ENCODE data around the gene ISM1. TPM values are rescaled to one million over a fixed set of nuclear protein-coding genes. Genes with fewer than 3 reads are reported as not detected.

Gene ISM1
- total RNA-seq, 2 donors from 2014 or later = 0.24 to 1.1 TPM

DNA sequence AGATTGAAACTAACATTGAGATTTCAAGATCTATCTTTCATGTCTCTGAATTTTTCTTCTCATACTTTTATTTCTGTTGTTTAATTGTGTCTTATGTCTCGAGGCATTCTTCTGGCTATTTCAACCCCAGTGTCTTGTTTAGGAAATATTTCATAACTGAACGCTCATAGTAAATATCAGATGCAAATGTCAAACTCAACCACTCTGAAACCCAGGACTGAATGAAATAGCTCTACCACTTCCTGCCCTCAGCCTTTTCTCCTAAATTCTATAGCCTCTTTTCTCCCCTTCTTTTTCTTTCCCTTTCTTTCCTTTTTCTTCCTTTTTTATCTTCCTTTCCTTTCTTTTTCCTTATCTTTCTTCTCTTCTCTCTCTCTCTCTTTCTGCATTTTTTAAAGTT lies 7.7 kb downstream of the ISM1 start:
- Histone ChIP-seq H3K27ac (ENCODE audit: low read depth, low read length) (no peak overlapping the region), H3K9ac (ENCODE audit: extremely low read depth, low read length, poor library complexity, severe bottlenecking) (no peak overlapping the region), H3K27me3 (ENCODE audit: control insufficient read depth, insufficient read depth, low read length, poor library complexity, severe bottlenecking) (peaks cover 8% of the 10 kb centered on the region), H3K4me1 (ENCODE audit: control insufficient read depth, insufficient read depth, low read length) (no peaks in the 10 kb centered on the region), H3K9me3 (ENCODE audit: control insufficient read depth, low read length) (no peaks in the 10 kb centered on the region), H3K4me3 (ENCODE audit: low read length) (no peak overlapping the region), H3K36me3 (ENCODE audit: control insufficient read depth, insufficient read depth, low read length) (no peaks in the 10 kb centered on the region)
- no peak for DNase-seq
- 82 to 88% methylated on average over 1 to 2 of the region's 2 CpGs for WGBS, 2 experiments (ENCODE audit: insufficient coverage in 1 of 2, insufficient read length in 1 of 2)
- Mint-ChIP-seq H3K4me3 (no peak overlapping the region), H3K27ac (no peak overlapping the region), H3K4me1 (no peaks in the 10 kb centered on the region), H3K27me3 (ENCODE audit: insufficient read depth) (peaks cover 17% of the 10 kb centered on the region), H3K36me3 (ENCODE audit: low read depth) (no peaks in the 10 kb centered on the region), H3K9me3 (peaks cover 2% of the 10 kb centered on the region)
- TF ChIP-seq, protein P1, sequence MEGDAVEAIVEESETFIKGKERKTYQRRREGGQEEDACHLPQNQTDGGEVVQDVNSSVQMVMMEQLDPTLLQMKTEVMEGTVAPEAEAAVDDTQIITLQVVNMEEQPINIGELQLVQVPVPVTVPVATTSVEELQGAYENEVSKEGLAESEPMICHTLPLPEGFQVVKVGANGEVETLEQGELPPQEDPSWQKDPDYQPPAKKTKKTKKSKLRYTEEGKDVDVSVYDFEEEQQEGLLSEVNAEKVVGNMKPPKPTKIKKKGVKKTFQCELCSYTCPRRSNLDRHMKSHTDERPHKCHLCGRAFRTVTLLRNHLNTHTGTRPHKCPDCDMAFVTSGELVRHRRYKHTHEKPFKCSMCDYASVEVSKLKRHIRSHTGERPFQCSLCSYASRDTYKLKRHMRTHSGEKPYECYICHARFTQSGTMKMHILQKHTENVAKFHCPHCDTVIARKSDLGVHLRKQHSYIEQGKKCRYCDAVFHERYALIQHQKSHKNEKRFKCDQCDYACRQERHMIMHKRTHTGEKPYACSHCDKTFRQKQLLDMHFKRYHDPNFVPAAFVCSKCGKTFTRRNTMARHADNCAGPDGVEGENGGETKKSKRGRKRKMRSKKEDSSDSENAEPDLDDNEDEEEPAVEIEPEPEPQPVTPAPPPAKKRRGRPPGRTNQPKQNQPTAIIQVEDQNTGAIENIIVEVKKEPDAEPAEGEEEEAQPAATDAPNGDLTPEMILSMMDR (conservative IDR thresholded peaks at IDR 0.05) = no peak

DNA sequence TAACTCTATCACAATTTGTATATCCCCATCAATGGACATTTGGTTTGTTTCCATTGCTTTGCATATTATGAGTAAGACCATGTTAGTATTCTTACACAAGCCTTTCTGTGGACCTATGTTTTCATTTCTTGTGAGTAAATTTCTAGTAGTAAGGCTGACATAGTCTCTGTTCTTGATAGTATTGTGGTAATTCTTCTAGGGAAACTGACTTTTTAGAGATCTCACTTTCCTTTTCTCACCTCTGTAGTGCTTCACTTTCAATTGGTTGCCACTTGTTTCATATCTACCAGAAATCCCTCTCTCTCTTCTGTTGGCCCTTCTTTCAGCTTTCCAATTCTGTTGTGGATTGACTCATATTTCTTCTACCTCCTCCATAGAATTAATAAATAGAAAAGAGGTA lies 8.5 kb downstream of the ISM1 start:
- Mint-ChIP-seq H3K36me3 (ENCODE audit: low read depth) (no peaks in the 10 kb centered on the region), H3K27me3 (ENCODE audit: insufficient read depth) (peaks cover 10% of the 10 kb centered on the region)
- TF ChIP-seq, protein P1 (conservative IDR thresholded peaks at IDR 0.05) = no peak

DNA sequence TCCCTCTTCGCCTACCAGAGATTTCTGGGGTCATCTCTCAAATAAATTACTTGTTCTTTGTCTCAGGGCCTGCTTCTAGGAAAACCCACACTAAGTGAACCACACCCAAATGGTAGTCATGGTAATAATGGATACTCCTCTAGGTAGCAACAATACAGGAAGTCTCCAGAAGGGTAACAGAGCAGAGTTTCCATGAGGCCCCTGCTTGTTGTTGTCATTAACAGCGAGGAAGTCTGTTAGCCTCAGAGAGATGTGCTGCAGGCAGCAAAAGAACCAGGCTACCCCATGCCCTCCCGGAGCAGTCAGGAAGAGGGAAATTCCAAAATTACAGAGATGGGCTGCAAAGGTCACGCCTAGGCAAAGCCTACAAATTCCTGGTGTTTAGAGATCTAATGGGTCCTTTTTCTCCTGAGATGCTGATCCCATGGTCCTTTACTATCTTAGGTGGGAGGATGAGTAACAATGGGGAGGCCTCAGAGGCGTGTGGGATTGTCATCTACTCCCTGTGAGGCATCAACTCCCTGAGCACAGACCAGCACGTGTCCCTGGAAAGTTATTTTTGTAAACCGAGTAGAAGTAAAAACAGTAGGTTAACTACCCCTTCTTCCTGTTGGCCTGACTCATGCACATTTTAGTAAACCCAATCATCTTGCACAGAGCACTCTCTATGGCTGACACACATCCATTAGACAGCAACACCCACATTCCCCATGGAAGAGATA lies 10.1 kb downstream of the ISM1 start:
- 80 to 94% methylated on average over 5 to 7 of the region's 7 CpGs for WGBS, 2 experiments (ENCODE audit: insufficient coverage in 1 of 2, insufficient read length in 1 of 2)
- H3K36me3 Mint-ChIP-seq (ENCODE audit: low read depth) = no peaks in the 10 kb centered on the region
- H3K4me3 Mint-ChIP-seq = no peak overlapping the region
- Histone ChIP-seq H3K27ac (ENCODE audit: low read depth, low read length) (no peak overlapping the region), H3K27me3 (ENCODE audit: control insufficient read depth, insufficient read depth, low read length, poor library complexity, severe bottlenecking) (no peaks in the 10 kb centered on the region), H3K9ac (ENCODE audit: extremely low read depth, low read length, poor library complexity, severe bottlenecking) (no peak overlapping the region), H3K4me3 (ENCODE audit: low read length) (no peak overlapping the region), H3K36me3 (ENCODE audit: control insufficient read depth, insufficient read depth, low read length) (no peaks in the 10 kb centered on the region), H3K9me3 (ENCODE audit: control insufficient read depth, low read length) (no peaks in the 10 kb centered on the region), H3K4me1 (ENCODE audit: control insufficient read depth, insufficient read depth, low read length) (no peaks in the 10 kb centered on the region)
- H3K27ac Mint-ChIP-seq = no peak overlapping the region
- peaks cover 2% of the 10 kb centered on the region for H3K9me3 Mint-ChIP-seq
- no peaks in the 10 kb centered on the region for H3K4me1 Mint-ChIP-seq
- TF ChIP-seq, protein P1 (conservative IDR thresholded peaks at IDR 0.05) = no peak
- H3K27me3 Mint-ChIP-seq (ENCODE audit: insufficient read depth) = peaks cover 6% of the 10 kb centered on the region
- DNase-seq = no peak

More for the DNA sequence above, 8.5 kb downstream of the ISM1 start:
- DNase-seq = no peak
- Mint-ChIP-seq H3K9me3 (peaks cover 2% of the 10 kb centered on the region), H3K4me1 (no peaks in the 10 kb centered on the region), H3K4me3 (no peak overlapping the region), H3K27ac (no peak overlapping the region)
- no peaks in the 10 kb centered on the region for H3K4me1 ChIP-seq (ENCODE audit: control insufficient read depth, insufficient read depth, low read length)
- no peaks in the 10 kb centered on the region for H3K36me3 ChIP-seq (ENCODE audit: control insufficient read depth, insufficient read depth, low read length)
- H3K9ac ChIP-seq (ENCODE audit: extremely low read depth, low read length, poor library complexity, severe bottlenecking) = no peak overlapping the region
- no peaks in the 10 kb centered on the region for H3K9me3 ChIP-seq (ENCODE audit: control insufficient read depth, low read length)
- H3K4me3 ChIP-seq (ENCODE audit: low read length) = no peak overlapping the region
- peaks cover under 1% of the 10 kb centered on the region for H3K27me3 ChIP-seq (ENCODE audit: control insufficient read depth, insufficient read depth, low read length, poor library complexity, severe bottlenecking)
- H3K27ac ChIP-seq (ENCODE audit: low read depth, low read length) = no peak overlapping the region
